Stimulated activated CD4-positive, alpha-beta T cell treated with anti-CD3 and anti-CD28 coated beads, TNF-alpha, amount 100 ng/mL, for 48 hours (primary cell): ENCODE results near the gene HMCN2.

Source experiments
- DNase-seq, 3 donors: peaks; one replicate each; pipeline ENCODE4 v3.0.0-alpha.2; 2020; ENCODE audit warnings: low read depth in 3 of 3

The HMCN2 gene

DNA sequence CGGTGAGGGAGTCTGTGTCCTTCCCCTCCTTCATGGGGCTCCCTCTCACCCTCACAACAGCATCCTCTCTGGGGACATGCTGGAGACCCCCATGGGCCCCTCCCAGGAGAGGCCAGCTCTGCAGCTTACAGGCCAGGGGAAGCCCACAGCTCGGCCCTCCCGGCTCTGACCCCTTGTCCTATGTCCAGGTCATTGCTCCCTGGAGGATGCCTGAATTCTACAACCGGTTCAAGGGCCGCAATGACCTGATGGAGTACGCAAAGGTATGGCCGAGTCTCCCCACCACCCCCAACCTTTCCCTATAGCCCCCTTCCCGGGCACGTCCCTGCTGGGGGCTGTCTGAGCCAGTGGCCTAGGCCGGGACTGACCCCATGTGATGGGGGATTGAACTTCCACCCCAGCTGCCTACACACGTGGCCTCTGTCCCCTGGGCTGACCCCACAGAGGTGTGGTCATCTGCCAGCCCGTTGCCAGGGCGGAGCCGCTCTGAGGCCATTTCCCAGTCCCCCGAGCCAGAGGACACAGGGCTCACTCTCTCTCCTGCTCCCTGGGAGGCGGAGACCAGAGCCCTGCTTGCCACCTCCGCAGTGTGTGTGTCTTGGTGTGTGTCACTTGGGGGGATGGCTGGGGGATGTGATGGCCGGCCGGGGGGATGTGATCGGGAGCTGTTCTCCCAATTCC lies 201.1 kb downstream of the HMCN2 start:
- no peak for DNase-seq

DNA sequence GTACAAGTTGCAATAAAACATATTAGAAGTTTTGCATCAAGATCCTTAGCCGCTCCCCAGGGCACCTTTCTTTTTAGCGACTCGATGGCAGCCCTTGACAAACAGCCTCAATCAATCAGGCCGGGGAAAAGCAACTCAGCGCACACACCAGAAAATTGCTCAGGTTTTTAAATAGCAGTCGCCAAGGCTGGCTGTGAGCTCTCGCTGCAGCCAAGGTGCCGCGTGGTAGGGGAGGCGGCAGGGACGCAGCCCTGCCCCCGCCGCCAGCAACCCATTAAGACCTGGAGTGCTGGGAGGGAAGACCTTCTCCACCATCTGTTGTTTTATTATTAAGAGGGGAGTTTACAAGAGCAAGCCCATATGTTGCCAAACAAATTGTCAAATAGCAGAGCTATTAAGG lies 201.8 kb downstream of the HMCN2 start:
- DNase-seq = no peak

DNA sequence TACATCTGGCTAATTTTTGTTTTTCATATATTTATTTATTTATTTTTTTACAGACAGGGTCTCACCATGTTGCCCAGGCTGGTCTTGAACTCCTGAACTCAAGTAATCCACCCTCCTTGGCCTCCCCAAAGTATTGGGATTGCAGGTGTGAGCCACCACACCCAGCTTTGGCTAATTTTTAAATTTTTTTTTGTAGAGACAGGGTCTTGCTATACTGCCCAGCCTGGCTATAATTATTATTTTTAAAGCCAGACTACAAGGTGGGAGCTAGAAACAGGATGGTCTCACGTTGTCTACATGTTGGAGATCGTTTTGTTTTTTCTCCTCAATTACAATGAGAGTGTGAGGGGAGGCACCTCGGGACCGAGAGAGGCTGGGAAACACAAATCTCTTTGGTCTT lies 203.0 kb downstream of the HMCN2 start:
- DNase-seq = no peak

DNA sequence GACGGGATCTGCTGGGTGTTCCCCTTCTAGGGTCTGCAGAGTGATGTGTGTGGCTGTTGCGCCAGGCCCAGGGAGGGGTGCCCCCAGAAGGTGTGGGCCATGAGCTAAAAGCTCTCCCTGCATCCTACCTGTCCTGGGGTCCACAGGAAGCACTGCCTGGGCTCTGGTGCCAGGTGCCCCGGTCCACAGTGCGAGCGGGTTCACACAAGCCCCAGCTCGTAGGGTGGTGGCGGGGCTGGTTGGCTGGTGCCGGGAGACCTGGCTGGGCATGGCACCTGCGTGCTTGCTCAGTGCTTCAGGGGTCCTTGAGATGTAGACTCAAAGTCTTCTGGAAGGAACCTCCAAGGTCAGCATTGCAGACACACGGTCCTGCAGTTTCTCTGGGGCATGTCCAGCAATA lies 204.7 kb downstream of the HMCN2 start:
- DNase-seq = no peak

DNA sequence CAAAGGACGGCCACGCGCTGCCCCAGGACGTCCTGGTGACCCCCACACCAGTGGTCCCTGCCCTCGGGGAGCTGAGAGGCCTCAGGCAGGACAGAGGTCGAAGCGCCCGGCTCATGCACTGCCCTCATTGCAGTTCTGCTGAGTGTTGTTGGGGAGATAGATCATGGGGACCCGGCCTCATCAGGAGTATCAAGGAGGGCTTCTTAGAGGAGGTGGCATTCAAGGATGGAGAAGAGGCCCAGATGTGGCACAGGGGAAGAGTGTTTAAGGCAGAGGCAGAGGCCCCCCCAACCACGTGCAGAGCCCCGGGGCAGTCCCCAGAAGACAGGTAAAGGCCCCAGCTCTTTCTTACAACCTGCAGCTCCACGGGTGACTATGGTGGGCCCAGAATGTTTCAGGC lies 205.4 kb downstream of the HMCN2 start:
- no peak for DNase-seq

DNA sequence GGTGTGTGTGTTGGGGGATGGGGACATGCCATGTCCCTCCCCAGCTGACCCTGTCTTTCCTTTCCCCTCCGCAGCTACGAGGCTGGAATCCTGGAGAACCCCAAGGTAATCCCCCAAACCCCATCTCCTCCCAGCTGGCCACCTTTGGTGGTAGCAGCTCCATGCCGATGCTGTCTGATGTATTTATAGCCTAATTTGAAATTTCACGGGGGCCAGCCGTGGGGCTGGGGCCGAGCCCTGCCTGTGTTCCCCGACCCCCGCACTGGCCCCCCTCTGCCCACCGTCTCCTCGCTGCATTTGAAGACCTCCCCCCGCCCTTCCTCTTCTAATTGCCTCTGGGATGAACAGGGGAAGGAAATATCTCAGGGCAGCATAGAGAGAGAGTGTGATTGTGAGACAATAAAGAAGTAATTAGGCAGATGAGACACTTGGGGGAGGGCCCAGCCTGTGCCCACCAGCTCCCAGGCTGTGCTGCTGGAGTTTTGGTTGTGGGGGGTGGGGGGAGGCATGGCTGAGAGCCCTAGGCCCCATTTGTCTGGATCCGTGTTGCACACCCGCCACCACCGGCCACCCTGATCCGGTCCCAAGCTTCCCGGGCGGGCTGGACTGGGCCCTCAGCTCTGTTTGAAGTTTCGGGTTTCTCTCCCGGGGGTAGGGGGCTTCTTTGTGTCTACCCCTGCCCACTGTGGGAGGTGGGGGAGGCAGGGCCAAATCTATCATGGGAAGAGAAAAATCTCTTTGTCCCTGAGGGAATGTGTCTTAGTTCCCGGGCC lies 206.0 kb downstream of the HMCN2 start:
- DNase-seq = no peak

DNA sequence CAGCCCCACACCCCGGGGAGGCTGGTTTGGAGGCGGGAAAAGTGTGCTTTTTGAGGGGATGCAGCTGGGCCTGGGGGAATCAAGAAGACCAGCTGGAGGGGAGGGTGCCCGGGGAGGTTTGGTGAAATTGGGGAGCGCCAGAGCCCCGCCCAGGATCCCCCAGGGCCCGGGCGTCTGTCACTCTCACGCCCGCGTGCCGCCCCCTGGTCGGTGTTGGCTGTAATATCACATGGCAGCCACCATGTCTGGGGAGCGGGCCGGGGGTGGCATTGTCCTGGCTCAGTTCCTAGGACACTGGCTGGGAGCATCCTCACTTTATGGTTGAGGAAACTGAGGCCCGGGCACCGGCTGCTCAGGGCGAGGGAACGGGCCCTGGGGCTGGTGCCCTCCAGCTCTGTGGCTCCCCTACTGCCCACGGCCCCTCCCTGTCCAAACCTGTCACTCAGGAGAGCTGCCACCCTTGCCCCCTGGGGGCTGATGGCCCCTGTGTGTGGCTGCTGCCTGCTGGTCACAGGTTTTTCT lies 206.7 kb downstream of the HMCN2 start:
- DNase-seq = no peak

DNA sequence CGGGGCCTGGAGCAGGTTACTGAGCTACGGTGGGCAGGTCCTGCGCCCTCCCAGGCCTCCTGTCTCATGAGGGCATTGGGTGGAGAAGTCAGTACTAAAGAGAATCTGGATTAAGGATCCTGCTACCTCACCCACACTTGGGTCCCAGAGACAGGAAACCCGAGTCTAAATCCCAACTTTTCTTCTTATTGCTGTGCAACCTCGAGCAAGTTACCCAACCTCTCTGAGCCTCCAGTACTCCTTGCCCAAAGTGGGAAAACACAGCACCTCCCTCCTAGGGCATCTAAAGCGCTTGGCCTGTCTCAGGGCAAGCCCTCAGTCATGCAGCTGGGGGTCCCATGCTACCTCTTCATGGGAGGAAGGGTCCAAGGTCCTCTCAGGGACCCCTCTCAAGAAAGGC lies 207.4 kb downstream of the HMCN2 start:
- no peak for DNase-seq

DNA sequence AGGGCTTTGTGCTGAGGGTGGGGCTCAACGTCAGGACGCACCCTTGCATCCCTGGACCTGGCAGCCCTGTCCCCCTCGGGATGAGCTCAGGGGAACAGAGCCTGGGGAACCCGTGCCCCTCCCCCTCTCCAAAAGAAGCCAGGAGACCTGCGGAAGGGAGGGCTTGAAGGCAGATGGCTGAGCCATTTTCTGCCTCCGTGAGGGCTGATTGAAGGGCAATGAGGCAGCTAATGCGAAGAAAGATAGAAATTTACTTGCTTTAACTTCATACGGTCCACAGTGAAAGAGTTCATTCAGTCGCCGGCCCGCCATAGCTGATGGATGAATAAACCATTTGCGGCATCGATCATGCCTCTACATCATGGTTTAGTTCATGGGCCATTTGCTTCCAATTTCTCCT lies 208.0 kb downstream of the HMCN2 start:
- DNase-seq = no peak

DNA sequence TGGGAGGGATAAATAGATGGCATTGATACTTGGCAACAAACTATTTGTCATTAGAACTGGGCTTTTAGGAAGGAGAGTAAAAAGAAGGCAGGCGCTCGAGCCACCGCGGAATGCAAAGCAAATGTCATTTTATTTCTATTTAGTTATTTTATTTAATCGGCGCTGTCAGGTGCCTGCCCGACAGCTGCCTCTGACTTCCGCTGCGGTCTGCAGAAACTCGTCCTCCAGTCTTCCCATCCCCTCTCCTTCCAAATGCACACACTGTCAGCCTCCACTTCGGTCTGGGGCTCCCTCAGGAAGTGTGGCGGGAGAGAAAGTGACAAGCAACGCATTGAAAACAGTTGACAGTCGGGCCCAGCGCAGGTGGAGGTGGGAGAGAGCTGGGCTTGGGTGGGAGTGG lies 208.5 kb downstream of the HMCN2 start:
- DNase-seq = no peak

DNA sequence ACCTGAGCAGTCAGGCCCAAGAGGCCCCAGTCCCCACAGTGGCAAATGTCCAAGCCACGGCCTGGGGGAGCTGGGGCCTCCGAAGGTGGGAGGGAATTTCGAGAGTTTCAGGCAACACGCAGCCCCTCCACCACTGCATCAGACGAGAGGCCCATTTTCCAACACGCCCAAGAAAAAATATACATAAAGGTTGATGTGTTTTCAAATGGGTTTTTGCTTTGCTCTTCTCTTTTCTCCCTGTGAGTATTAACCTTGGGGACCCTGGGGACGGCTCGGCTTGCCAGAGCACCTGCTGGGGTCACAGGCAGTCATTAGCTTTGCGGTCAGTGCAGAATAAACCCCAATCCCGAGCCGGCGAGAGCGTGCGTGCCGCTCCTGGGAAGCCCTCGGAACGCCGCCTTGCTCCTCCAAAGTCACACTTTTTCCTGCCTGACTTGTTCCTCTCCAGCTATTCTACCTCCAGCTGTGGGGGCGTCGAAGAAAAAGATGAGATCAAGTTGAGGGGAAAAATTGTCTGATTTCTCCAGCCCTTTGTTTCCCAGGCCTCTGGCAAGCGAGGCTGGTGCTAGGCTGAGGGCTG lies 210.7 kb downstream of the HMCN2 start:
- no peak for DNase-seq

DNA sequence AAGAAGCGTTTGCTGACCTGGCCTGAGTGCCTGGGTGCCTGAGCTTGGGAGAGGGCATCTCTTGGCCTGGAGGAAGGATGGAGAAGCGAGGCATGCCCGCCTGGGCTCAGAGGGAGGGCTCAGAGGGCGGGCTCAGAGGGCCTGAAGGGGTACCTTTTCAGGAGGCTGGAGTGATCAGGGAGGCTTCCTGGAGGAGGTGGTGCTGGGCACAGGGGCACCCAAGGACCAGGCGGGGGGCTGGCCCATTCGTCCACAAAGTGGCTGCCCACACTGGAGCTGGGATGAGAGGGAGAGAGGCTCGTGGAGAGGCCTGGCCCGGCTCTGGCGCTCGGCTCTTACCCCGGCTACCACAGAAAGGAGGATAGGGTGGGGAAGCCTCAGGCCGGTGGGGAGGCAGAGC lies 212.0 kb downstream of the HMCN2 start:
- DNase-seq = no peak

DNA sequence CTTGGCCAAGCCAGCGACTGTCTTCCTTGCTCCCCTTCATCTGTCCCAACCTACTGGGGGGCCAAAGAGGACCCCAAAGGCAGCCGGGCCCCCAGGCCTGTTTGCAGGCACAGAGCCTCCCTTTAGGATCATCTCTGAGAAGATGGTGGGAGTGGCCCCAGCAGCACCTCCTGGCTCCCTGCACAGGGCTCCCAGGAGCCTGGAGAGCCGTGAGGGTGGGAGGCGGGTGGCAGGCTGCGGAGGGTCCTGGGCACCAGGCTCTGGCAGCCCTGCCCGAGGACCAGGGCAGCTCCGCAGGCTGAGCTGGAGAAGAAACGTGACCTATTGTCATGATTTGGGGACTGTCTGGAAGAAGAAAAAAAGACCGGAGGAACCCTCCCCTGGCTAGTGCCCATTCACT lies 212.6 kb downstream of the HMCN2 start:
- DNase-seq = no peak

DNA sequence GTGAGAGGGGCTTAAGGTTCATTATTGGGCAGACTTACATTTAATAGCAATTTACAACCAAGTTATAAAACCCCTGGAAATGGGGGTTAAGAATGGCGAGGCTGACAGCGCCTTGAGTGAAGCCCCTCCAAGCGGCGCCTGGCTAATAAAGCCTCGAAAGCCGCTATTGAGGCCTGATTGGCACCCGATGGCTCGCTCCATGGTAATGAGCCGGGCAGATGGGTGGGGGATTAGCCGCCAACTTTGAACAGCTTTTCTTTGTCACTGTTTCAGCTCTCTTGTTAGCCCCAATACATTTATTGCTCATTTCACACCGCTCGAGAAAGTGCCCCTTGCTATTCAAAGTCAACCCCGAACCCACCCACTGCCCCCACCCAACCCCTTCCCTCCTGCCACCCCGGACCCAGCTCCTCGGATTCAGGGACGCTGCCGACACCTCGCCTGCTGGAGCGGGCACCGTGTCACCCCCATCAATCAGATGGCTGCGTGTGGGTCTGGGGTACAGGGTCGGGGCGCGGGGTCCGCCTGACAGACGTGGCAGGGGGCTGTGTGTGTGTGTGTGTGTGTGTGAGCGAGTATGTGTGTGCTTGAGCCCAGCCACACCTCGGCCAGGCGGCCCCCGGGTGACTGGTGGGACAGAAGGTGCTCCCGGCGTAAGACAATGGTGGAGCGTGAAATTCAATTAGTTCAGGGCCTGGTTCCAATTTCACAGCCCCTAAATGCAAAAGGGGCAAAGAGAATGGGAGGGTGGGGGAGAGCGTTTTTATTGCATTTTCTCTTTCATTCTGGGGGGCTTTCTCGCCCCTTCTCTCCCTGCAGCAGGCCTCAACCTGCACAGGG lies 213.4 kb downstream of the HMCN2 start:
- no peak for DNase-seq

DNA sequence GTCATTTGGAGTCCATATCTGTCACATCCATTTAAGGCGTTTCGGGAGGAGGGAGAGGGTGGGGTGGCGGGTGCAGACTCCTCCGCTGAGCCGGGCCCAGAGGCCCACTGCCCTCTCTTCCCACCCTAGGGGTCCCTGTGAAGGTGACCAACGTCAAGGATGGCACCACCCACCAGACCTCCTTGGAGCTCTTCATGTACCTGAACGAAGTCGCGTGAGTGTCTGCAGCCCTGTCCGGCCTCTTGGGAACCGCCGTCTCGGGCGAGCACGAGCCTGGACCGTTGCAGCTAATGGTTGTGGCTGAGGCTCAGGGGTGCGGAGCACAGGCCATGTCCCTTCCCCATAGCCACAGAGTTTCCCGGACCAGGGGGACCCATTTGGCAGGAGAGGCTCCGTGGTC lies 214.0 kb downstream of the HMCN2 start:
- no peak for DNase-seq

DNA sequence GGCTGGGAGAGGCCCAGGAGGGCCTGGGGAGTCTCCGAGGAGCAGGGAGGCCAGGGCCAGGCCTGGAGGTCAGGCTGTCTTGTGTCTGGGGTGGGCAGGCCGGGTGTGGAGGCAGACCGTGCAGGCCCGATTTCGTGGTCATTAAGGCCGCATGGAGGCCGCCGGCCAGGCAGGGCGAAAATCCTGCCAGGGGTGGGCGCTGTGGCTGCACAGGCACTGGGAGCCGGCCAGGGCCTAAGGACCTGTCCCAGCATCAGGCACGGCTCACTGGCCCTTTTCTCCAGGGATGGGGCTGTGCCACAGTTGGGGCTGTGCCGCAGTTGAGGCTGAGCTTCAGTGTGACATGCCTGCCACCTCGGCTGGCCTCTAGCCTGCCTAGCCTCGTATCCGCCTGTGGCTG lies 215.1 kb downstream of the HMCN2 start:
- DNase-seq = no peak

DNA sequence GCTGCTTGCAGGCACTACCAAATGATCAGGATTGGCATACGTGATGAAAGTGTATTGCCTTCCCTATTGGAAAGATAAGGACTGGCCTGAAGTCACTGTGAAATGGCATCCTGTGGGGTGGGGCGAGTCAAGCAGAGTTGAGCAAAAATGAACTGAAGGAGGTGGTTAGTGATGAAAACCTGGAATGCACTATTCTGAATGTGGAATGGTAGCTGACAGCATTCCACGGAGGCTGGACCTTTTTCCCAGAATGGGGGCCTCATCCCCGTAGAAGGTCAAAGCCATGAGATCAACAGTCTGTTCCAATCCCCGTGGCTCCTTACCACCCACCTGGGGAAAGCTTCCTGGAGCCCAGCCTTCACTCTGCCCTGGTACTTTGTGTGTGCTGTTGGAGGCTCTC lies 216.9 kb downstream of the HMCN2 start:
- DNase-seq = no peak

DNA sequence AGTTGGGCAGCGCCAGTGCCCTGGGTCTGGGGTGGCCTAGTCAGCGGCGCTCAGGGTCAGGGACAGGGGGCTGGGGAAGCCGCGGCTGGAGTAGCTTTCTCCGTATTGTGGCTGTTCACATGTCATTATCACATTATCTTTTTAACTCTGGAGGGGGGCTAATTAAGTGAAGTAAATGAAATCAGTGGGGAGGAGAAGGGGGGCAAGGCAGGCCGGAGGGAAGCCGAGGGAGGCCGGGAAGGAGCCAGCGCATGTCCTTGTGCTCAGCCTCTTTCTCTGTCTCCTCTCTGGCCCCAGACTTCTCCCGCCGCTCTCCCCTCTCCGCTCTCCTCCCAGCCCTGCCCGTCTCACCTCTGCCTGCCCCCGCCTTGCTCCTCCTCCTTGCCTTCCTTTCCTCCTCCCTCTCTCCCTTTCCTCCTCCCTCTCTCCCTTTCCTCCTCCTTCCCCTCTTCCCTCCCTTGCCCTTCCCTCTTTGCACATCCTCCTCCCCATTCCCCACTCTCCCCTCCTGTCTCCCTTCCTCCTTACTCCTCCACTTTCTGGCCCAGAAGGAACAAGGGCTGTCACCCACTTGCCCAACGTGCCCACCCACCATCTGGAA lies 217.9 kb downstream of the HMCN2 start:
- DNase-seq = no peak
